Panc1 (cell line): Measurements from ENCODE around the gene SPDEF.

Source experiments
- CTCF ChIP-seq: fragments of 450-650 bp; IDR thresholded peaks from 2 replicates; pipeline ENCODE4 v1.5.1; 2017; ENCODE audit warnings: mild to moderate bottlenecking
- POLR2AphosphoS5 ChIP-seq: IDR thresholded peaks from 2 replicates; pipeline ENCODE4 v1.6.1; 2012; ENCODE audit warnings: mild to moderate bottlenecking, low read depth, low read length, moderate library complexity

DNA sequence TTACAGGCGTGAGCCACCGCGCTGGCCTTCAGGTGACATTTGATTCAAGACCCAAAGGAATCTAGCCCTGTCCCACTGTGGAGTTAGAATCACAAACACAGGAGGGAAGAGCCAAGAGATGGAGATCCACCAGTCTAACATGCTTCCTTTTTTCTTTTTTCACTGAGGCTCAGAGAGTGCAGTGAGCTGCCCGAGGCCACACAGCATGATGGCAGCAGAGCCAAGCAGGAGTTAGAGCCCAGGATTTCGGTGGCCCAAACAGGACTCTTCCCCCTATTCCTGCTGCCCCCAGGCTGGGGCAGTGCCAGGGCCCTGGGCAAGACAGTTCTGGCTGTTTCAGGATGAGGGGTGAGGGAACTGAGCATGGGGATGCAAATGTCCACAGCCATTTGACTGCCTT is 8.1 kb upstream of the SPDEF start:
- no peak for TF ChIP-seq CTCF
- no peak for TF ChIP-seq POLR2AphosphoS5
